ENCODE results near the gene A1BG. TPM values are rescaled to one million over a fixed set of nuclear protein-coding genes. Genes with fewer than 3 reads are reported as not detected.

Gene A1BG
- total and polyA plus RNA-seq, 2 of the 8 experiments (the other 6 are each of a cell fraction or from before 2014, with no cell fraction given) = 20.8 to 69.6 TPM

GRCh38 chr19:58317476-58318072 is 35.7 kb downstream of the A1BG start:
- TF ChIP-seq SIN3A (conservative IDR thresholded peaks at IDR 0.05 in 1 of 2, IDR thresholded peaks at IDR 0.05 in 1 of 2; ENCODE audit: low read depth in 1 of 2, low read length in 2 of 2) = peak; percentile 69 to 73; a peak in 2 of 4 replicates
- peak; percentile 61 for TF ChIP-seq SAP30 (IDR thresholded peaks at IDR 0.05; ENCODE audit: insufficient read depth, insufficient replicate concordance, low read length)
- no peak for TF ChIP-seq TEAD4 (IDR thresholded peaks at IDR 0.05; ENCODE audit: low read depth, low read length)
- Histone ChIP-seq H2AFZ (ENCODE audit: low read length) (no peak overlapping the region), H2BK5ac (ENCODE audit: low read depth, low read length) (no peak overlapping the region), H2BK120ac (replicated peaks; ENCODE audit: low read depth, low read length) (no peak overlapping the region), H2BK12ac (ENCODE audit: low read depth, low read length) (no peak overlapping the region), H4K20me1 (replicated peaks in 1 of 2; ENCODE audit: control insufficient read depth in 1 of 2, insufficient read depth in 2 of 2, low read length in 2 of 2) (peaks cover 6 to 20% of the 10 kb centered on the region in 2 experiments), H3K23ac (ENCODE audit: insufficient read length) (no peak overlapping the region), H3K56ac (replicated peaks; ENCODE audit: insufficient read length, low read depth, low read length) (no peak overlapping the region), H2BK15ac (ENCODE audit: low read length) (no peak overlapping the region), H4K5ac (ENCODE audit: insufficient read length, low read depth, low read length) (no peak overlapping the region), H2AK5ac (ENCODE audit: low read depth, low read length) (no peak overlapping the region), H3K27ac (ENCODE audit: low read depth, low read length) (no peak overlapping the region), H3K14ac (ENCODE audit: insufficient read length) (no peak overlapping the region), H3K79me1 (ENCODE audit: low read depth, low read length) (peaks cover 3% of the 10 kb centered on the region), H3K4ac (replicated peaks; ENCODE audit: insufficient read length, low read depth, low read length) (no peak overlapping the region), H3K4me3 (ENCODE audit: extremely low read depth in 1 of 4, insufficient read depth in 2 of 4, low read depth in 3 of 4, low read length in 4 of 4) (no peak overlapping the region), H3K4me2 (ENCODE audit: insufficient read depth in 1 of 2, low read depth in 2 of 2, low read length in 2 of 2) (no peak overlapping the region), H3K27me3 (replicated peaks in 1 of 4; ENCODE audit: control insufficient read depth in 3 of 4, extremely low read depth in 1 of 4, insufficient read depth in 3 of 4, low read length in 3 of 4) (no peaks in the 10 kb centered on the region; a peak in 1 of 7 replicates), H3K79me2 (ENCODE audit: control insufficient read depth in 1 of 2, insufficient read depth in 2 of 2, low read length in 2 of 2) (no peaks in the 10 kb centered on the region), H3K4me1 (replicated peaks in 1 of 4; ENCODE audit: control insufficient read depth in 3 of 4, insufficient read depth in 4 of 4, low read length in 3 of 4) (no peaks in the 10 kb centered on the region), H4K91ac (replicated peaks; ENCODE audit: insufficient read length, low read length) (no peak overlapping the region), H3K36me3 (ENCODE audit: control insufficient read depth in 2 of 4, insufficient read depth in 4 of 4, low read length in 3 of 4) (peaks cover 0 to 25% (median 16%) of the 10 kb centered on the region in 4 experiments; a peak in 5 of 8 replicates), H2BK20ac (ENCODE audit: low read length) (no peak overlapping the region), H3K9ac (replicated peaks in 1 of 4; ENCODE audit: extremely low read depth in 1 of 4, low read depth in 3 of 4, low read length in 3 of 4) (no peak overlapping the region), H3K23me2 (ENCODE audit: low read depth, low read length) (no peaks in the 10 kb centered on the region), H3K18ac (ENCODE audit: extremely low read depth, low read length) (no peak overlapping the region), H4K8ac (ENCODE audit: extremely low read depth, insufficient read depth, low read length) (no peak overlapping the region), H3K9me3 (ENCODE audit: insufficient read depth in 2 of 2, low read depth in 1 of 2, low read length in 1 of 2) (no peaks in the 10 kb centered on the region)
- ChIA-PET CTCF (ENCODE audit: partially characterized antibody) (interaction anchor here (1.0 to 3.0 kb wide), 4 partner anchors 8 to 201 kb away, joined by 3 to 13 read pairs (median 4); partner anchors contain the start of gene ZNF544), POLR2A (ENCODE audit: partially characterized antibody) (interaction anchor here (0.8 to 3.6 kb wide), 8 partner anchors 9 to 196 kb away, joined by 3 to 25 read pairs (median 4); partner anchors contain the start of genes ZNF544, ZNF8 and ZSCAN22)
- WGBS, 2 experiments (ENCODE audit: extremely low coverage in 1 of 2, insufficient coverage in 1 of 2, insufficient read length in 1 of 2, insufficient replicate concordance in 2 of 2, low coverage in 1 of 2, low lambda C conversion rate in 2 of 2, missing lambda C conversion rate in 1 of 2) = 92% methylated on average over 6 of the region's 7 CpGs; no CpG with 5 or more reads in 1 of the 2 experiments
- FAIRE-seq (no peak), DNase-seq (ENCODE audit: low read depth in 1 of 2, low spot score in 2 of 2) (no peak)
